ENCODE results near the gene FAM120A.

Gene FAM120A

GRCh38 chr9:93467462-93467861 is 16.0 kb downstream of the FAM120A start:
- no peak for TF ChIP-seq CTCF (IDR thresholded peaks at IDR 0.05)

- no peak for TF ChIP-seq CTCF (IDR thresholded peaks at IDR 0.05)
Measured at GRCh38 chr9:93468763-93469456, 17.4 kb downstream of the FAM120A start.

- no peak for TF ChIP-seq CTCF (IDR thresholded peaks at IDR 0.05)
Measured at GRCh38 chr9:93470391-93470790, 18.9 kb downstream of the FAM120A start.

GRCh38 chr9:93471124-93471523 is 19.6 kb downstream of the FAM120A start:
- no peak for TF ChIP-seq CTCF (IDR thresholded peaks at IDR 0.05)

- no peak for TF ChIP-seq CTCF (IDR thresholded peaks at IDR 0.05)
Measured at GRCh38 chr9:93473411-93473810, 21.9 kb downstream of the FAM120A start.

GRCh38 chr9:93475108-93475507 is 23.6 kb downstream of the FAM120A start:
- TF ChIP-seq CTCF (IDR thresholded peaks at IDR 0.05), result no peak

- no peak for TF ChIP-seq CTCF (IDR thresholded peaks at IDR 0.05)
Measured at GRCh38 chr9:93475856-93476255, 24.4 kb downstream of the FAM120A start.

- TF ChIP-seq CTCF (IDR thresholded peaks at IDR 0.05), result no peak
Measured at GRCh38 chr9:93476924-93477323, 25.4 kb downstream of the FAM120A start.
